SK-N-SH (cell line): ENCODE results near the gene NFATC3.

Experiments used
- EP300 ChIP-seq, 2 experiments: IDR thresholded peaks; 2 replicates each; pipeline versions ENCODE4 v1.4.0 to v1.6.1; 2012; ENCODE audit warnings: borderline replicate concordance in 1 of 2, low read depth in 1 of 2, low read length in 1 of 2
- MXI1 ChIP-seq: IDR thresholded peaks from 2 replicates; pipeline ENCODE4 v1.6.1; 2012; ENCODE audit warnings: mild to moderate bottlenecking, low read depth, low read length, improper control_type of control experiment
- RAD21 ChIP-seq: IDR thresholded peaks from 2 replicates; pipeline ENCODE4 v1.6.1; 2012; ENCODE audit warnings: mild to moderate bottlenecking, low read length
- RXRA ChIP-seq: IDR thresholded peaks from 2 replicates; pipeline ENCODE4 v1.4.0; 2012; ENCODE audit warnings: low read depth, mild to moderate bottlenecking, borderline replicate concordance
- SIN3A ChIP-seq: IDR thresholded peaks from 2 replicates; pipeline ENCODE4 v1.6.1; 2012; ENCODE audit warnings: low read depth, mild to moderate bottlenecking, low read length, moderate library complexity, borderline replicate concordance
- TF ChIP-seq, protein P1 (sequence below): fragments of 200-600 bp; sonication (generic); IDR thresholded peaks from 2 replicates; pipeline ENCODE4 v1.6.1; 2017; ENCODE audit warnings: antibody characterized with exemption, mild to moderate bottlenecking, moderate library complexity

DNA sequence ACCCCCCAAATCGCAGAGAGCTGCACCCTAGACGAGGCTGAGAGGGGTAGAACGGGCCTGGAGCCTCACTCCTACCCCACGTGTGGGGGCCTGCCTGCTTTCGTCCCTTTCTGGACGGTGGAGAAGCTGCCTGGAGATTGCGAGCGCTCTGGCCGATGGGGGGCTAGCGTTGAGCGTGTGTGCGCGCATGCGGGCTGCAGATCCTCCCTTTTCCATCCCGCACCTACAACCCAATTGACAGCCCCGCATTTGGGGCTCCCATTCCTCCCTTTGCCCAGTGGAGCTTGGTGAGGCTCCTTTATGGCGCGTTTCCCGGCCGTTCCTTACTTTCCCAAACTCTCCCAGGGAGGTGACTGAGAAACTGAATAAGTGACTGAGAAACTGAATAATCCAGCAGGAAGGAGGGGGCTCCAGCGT lies 151.7 kb downstream of the NFATC3 start:
- TF ChIP-seq SIN3A = no peak
- TF ChIP-seq RXRA = no peak
- TF ChIP-seq MXI1 = no peak
- TF ChIP-seq RAD21 = no peak
- no peak for TF ChIP-seq EP300 (IDR thresholded peaks at IDR 0.05; ENCODE audit: borderline replicate concordance in 1 of 2, low read depth in 1 of 2, low read length in 1 of 2)
- TF ChIP-seq, protein P1, sequence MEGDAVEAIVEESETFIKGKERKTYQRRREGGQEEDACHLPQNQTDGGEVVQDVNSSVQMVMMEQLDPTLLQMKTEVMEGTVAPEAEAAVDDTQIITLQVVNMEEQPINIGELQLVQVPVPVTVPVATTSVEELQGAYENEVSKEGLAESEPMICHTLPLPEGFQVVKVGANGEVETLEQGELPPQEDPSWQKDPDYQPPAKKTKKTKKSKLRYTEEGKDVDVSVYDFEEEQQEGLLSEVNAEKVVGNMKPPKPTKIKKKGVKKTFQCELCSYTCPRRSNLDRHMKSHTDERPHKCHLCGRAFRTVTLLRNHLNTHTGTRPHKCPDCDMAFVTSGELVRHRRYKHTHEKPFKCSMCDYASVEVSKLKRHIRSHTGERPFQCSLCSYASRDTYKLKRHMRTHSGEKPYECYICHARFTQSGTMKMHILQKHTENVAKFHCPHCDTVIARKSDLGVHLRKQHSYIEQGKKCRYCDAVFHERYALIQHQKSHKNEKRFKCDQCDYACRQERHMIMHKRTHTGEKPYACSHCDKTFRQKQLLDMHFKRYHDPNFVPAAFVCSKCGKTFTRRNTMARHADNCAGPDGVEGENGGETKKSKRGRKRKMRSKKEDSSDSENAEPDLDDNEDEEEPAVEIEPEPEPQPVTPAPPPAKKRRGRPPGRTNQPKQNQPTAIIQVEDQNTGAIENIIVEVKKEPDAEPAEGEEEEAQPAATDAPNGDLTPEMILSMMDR = no peak
